Measurements from ENCODE around the gene PDXK. TPM values are rescaled to one million over a fixed set of nuclear protein-coding genes. Genes with fewer than 3 reads are reported as not detected.
A peak's percentile ranks its signal among the peaks of the same experiment; 100 is the strongest.

PDXK gene
- total and polyA plus RNA-seq, 2 of the 13 experiments (the other 11 are each of a cell fraction or from before 2014, with no cell fraction given): 114 to 184 TPM

GRCh38 chr21:43731476-43731875, 12.5 kb downstream of the PDXK start (continued):
- TF ChIP-seq, protein P1, sequence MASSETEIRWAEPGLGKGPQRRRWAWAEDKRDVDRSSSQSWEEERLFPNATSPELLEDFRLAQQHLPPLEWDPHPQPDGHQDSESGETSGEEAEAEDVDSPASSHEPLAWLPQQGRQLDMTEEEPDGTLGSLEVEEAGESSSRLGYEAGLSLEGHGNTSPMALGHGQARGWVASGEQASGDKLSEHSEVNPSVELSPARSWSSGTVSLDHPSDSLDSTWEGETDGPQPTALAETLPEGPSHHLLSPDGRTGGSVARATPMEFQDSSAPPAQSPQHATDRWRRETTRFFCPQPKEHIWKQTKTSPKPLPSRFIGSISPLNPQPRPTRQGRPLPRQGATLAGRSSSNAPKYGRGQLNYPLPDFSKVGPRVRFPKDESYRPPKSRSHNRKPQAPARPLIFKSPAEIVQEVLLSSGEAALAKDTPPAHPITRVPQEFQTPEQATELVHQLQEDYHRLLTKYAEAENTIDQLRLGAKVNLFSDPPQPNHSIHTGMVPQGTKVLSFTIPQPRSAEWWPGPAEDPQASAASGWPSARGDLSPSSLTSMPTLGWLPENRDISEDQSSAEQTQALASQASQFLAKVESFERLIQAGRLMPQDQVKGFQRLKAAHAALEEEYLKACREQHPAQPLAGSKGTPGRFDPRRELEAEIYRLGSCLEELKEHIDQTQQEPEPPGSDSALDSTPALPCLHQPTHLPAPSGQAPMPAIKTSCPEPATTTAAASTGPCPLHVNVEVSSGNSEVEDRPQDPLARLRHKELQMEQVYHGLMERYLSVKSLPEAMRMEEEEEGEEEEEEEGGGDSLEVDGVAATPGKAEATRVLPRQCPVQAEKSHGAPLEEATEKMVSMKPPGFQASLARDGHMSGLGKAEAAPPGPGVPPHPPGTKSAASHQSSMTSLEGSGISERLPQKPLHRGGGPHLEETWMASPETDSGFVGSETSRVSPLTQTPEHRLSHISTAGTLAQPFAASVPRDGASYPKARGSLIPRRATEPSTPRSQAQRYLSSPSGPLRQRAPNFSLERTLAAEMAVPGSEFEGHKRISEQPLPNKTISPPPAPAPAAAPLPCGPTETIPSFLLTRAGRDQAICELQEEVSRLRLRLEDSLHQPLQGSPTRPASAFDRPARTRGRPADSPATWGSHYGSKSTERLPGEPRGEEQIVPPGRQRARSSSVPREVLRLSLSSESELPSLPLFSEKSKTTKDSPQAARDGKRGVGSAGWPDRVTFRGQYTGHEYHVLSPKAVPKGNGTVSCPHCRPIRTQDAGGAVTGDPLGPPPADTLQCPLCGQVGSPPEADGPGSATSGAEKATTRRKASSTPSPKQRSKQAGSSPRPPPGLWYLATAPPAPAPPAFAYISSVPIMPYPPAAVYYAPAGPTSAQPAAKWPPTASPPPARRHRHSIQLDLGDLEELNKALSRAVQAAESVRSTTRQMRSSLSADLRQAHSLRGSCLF (CRISPR knock-in tag; IDR thresholded peaks at IDR 0.05; ENCODE audit: borderline replicate concordance): no peak
- no peak for TF ChIP-seq IKZF4 (CRISPR knock-in tag; IDR thresholded peaks at IDR 0.05; ENCODE audit: borderline replicate concordance, low read depth, not compliant biosample characterization)
- peak; percentile 86; the same call in 1 of the 2 replicates for TF ChIP-seq ZKSCAN5 (CRISPR knock-in tag; IDR thresholded peaks at IDR 0.05)
- TF ChIP-seq CC2D1A (CRISPR knock-in tag; IDR thresholded peaks at IDR 0.05): no peak
- TF ChIP-seq MIER2 (CRISPR knock-in tag; IDR thresholded peaks at IDR 0.05): no peak
- no peak; the same call in 1 of the 2 replicates for TF ChIP-seq RXRA (CRISPR knock-in tag; IDR thresholded peaks at IDR 0.05)
- TF ChIP-seq, protein P2, sequence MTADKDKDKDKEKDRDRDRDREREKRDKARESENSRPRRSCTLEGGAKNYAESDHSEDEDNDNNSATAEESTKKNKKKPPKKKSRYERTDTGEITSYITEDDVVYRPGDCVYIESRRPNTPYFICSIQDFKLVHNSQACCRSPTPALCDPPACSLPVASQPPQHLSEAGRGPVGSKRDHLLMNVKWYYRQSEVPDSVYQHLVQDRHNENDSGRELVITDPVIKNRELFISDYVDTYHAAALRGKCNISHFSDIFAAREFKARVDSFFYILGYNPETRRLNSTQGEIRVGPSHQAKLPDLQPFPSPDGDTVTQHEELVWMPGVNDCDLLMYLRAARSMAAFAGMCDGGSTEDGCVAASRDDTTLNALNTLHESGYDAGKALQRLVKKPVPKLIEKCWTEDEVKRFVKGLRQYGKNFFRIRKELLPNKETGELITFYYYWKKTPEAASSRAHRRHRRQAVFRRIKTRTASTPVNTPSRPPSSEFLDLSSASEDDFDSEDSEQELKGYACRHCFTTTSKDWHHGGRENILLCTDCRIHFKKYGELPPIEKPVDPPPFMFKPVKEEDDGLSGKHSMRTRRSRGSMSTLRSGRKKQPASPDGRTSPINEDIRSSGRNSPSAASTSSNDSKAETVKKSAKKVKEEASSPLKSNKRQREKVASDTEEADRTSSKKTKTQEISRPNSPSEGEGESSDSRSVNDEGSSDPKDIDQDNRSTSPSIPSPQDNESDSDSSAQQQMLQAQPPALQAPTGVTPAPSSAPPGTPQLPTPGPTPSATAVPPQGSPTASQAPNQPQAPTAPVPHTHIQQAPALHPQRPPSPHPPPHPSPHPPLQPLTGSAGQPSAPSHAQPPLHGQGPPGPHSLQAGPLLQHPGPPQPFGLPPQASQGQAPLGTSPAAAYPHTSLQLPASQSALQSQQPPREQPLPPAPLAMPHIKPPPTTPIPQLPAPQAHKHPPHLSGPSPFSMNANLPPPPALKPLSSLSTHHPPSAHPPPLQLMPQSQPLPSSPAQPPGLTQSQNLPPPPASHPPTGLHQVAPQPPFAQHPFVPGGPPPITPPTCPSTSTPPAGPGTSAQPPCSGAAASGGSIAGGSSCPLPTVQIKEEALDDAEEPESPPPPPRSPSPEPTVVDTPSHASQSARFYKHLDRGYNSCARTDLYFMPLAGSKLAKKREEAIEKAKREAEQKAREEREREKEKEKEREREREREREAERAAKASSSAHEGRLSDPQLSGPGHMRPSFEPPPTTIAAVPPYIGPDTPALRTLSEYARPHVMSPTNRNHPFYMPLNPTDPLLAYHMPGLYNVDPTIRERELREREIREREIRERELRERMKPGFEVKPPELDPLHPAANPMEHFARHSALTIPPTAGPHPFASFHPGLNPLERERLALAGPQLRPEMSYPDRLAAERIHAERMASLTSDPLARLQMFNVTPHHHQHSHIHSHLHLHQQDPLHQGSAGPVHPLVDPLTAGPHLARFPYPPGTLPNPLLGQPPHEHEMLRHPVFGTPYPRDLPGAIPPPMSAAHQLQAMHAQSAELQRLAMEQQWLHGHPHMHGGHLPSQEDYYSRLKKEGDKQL (CRISPR knock-in tag; IDR thresholded peaks at IDR 0.05; ENCODE audit: low read depth): no peak
- no peak for TF ChIP-seq TBX3 (IDR thresholded peaks at IDR 0.05; ENCODE audit: borderline replicate concordance)
- TF ChIP-seq STAG1 (CRISPR knock-in tag; IDR thresholded peaks at IDR 0.05): no peak
- no peak for TF ChIP-seq HNRNPH1 (optimal IDR thresholded peaks at IDR 0.05; ENCODE audit: low read depth, low read length)
- no peak for TF ChIP-seq ZNF552 (CRISPR knock-in tag; IDR thresholded peaks at IDR 0.05; ENCODE audit: borderline replicate concordance)
- no peak; the same call in 1 of the 2 replicates for TF ChIP-seq CREM (IDR thresholded peaks at IDR 0.05)
- no peak for TF ChIP-seq CREM (CRISPR knock-in tag; IDR thresholded peaks at IDR 0.05)
- no peak for TF ChIP-seq ZNF841 (CRISPR knock-in tag; IDR thresholded peaks at IDR 0.05; ENCODE audit: borderline replicate concordance)
- TF ChIP-seq ETV5 (CRISPR knock-in tag; IDR thresholded peaks at IDR 0.05; ENCODE audit: borderline replicate concordance): no peak
- no peak for TF ChIP-seq HMGA1 (CRISPR knock-in tag; conservative IDR thresholded peaks at IDR 0.05)
- TF ChIP-seq CHD4 (IDR thresholded peaks at IDR 0.05; ENCODE audit: borderline replicate concordance, low read length): no peak
- TF ChIP-seq NFKBIZ (CRISPR knock-in tag; IDR thresholded peaks at IDR 0.05): no peak
- no peak for TF ChIP-seq CENPX (CRISPR knock-in tag; IDR thresholded peaks at IDR 0.05)
- TF ChIP-seq NR2F6 (IDR thresholded peaks at IDR 0.05): no peak
- TF ChIP-seq NR2F6 (CRISPR knock-in tag; IDR thresholded peaks at IDR 0.05): no peak

All from HepG2 (cell line).